Immature natural killer cell (primary cell): Measurements from ENCODE around the gene SHTN1. TPM values are rescaled to one million over a fixed set of nuclear protein-coding genes. Genes with fewer than 3 reads are reported as not detected.

Source experiments
- DNase-seq, 3 donors: peaks; one replicate each; pipeline ENCODE4 v3.0.0; 2022; ENCODE audit warnings: mixed read lengths in 1 of 3
- H3K27ac Mint-ChIP-seq, 6 donors: one replicate each; pipeline ENCODE4 v1.8.0; 2020; ENCODE audit warnings: mixed read lengths in 6 of 6, mild to moderate bottlenecking in 5 of 6, inconsistent platforms in 4 of 6, moderate library complexity in 3 of 6
- H3K27me3 Mint-ChIP-seq, 3 donors: one replicate each; pipeline ENCODE4 v1.8.0; 2020 to 2021; ENCODE audit warnings: low read depth in 3 of 3, mild to moderate bottlenecking in 3 of 3, mixed read lengths in 3 of 3, moderate library complexity in 3 of 3, inconsistent platforms in 1 of 3
- H3K36me3 Mint-ChIP-seq, 3 donors: one replicate each; pipeline ENCODE4 v1.8.0; 2020; ENCODE audit warnings: mixed read lengths in 3 of 3, inconsistent platforms in 2 of 3, mild to moderate bottlenecking in 2 of 3
- H3K4me1 Mint-ChIP-seq, 2 donors: one replicate each; pipeline ENCODE4 v1.8.0; 2020; ENCODE audit warnings: inconsistent platforms in 2 of 2, mild to moderate bottlenecking in 2 of 2, mixed read lengths in 2 of 2, moderate library complexity in 1 of 2
- H3K4me3 Mint-ChIP-seq, 5 donors: one replicate each; pipeline ENCODE4 v1.8.0; 2020; ENCODE audit warnings: mild to moderate bottlenecking in 5 of 5, mixed read lengths in 5 of 5, inconsistent platforms in 3 of 5, moderate library complexity in 3 of 5
- H3K9me3 Mint-ChIP-seq, 6 donors: one replicate each; pipeline ENCODE4 v1.8.0; 2020; ENCODE audit warnings: mild to moderate bottlenecking in 6 of 6, mixed read lengths in 6 of 6, inconsistent platforms in 4 of 6, moderate library complexity in 3 of 6
- polyA plus RNA-seq, 3 donors: library from polyadenylated mRNA; unstranded; fragments of 300-500 nt; fragmentation: Illumina TruSeq; gene quantifications; one replicate each; pipeline ENCODE4 v1.2.3, GENCODE V29; 2021

SHTN1 gene
- polyA plus RNA-seq, 3 donors from 2014 or later: 0.28 to 0.66 (median 0.55) TPM

DNA sequence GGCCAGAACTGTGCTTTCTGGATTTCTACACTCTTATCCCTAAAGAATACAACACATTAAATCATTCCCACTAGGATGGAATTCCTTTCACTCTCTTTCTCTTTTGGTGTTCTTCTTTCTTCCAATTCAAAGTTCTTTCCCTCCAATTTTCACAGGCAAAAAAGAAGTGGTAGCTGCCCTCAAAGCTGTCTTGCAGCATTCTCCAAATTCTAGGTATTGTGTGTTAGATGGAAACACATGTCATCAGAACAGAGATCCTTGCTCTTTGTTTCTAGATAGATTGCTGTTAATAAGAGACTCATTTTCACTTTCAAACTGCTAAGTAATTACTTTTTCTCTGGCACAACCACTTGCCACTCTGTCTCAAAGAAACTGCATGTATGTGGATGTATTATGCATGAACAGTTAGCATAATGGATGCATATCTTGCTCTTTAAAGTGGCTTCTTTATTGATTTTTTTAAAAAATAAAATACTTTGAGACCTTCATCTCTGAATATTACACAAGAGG, 31.0 kb downstream of the SHTN1 start:
- Mint-ChIP-seq H3K4me1 (no peaks in the 10 kb centered on the region), H3K27me3 (no peaks in the 10 kb centered on the region), H3K4me3 (no peak overlapping the region), H3K9me3 (no peaks in the 10 kb centered on the region), H3K27ac (no peak overlapping the region), H3K36me3 (no peaks in the 10 kb centered on the region)
- DNase-seq: no peak

- Mint-ChIP-seq H3K36me3 (no peaks in the 10 kb centered on the region), H3K27ac (no peak overlapping the region), H3K4me3 (no peak overlapping the region), H3K9me3 (no peaks in the 10 kb centered on the region), H3K27me3 (no peaks in the 10 kb centered on the region), H3K4me1 (no peaks in the 10 kb centered on the region)
- no peak for DNase-seq
Observed at GRCh38 chr10:116973371-116973905, 31.5 kb downstream of the SHTN1 start.

GRCh38 chr10:116972131-116972530, 32.9 kb downstream of the SHTN1 start:
- Mint-ChIP-seq H3K27ac (no peak overlapping the region), H3K9me3 (no peaks in the 10 kb centered on the region), H3K36me3 (no peaks in the 10 kb centered on the region), H3K27me3 (no peaks in the 10 kb centered on the region), H3K4me3 (no peak overlapping the region), H3K4me1 (no peaks in the 10 kb centered on the region)
- no peak for DNase-seq

- Mint-ChIP-seq H3K36me3 (no peaks in the 10 kb centered on the region), H3K4me3 (no peak overlapping the region), H3K27ac (no peak overlapping the region), H3K27me3 (no peaks in the 10 kb centered on the region), H3K9me3 (no peaks in the 10 kb centered on the region), H3K4me1 (no peaks in the 10 kb centered on the region)
- no peak for DNase-seq
Observed at GRCh38 chr10:116970050-116970449, 34.9 kb downstream of the SHTN1 start.

GRCh38 chr10:116968331-116968730, 36.7 kb downstream of the SHTN1 start:
- H3K27ac Mint-ChIP-seq: no peak overlapping the region
- H3K27me3 Mint-ChIP-seq: no peaks in the 10 kb centered on the region
- no peak overlapping the region for H3K4me3 Mint-ChIP-seq
- no peaks in the 10 kb centered on the region for H3K36me3 Mint-ChIP-seq
- no peak for DNase-seq
- no peaks in the 10 kb centered on the region for H3K4me1 Mint-ChIP-seq
- peaks cover 0 to 8% (median 0%) of the 10 kb centered on the region in 6 donors for H3K9me3 Mint-ChIP-seq

DNA sequence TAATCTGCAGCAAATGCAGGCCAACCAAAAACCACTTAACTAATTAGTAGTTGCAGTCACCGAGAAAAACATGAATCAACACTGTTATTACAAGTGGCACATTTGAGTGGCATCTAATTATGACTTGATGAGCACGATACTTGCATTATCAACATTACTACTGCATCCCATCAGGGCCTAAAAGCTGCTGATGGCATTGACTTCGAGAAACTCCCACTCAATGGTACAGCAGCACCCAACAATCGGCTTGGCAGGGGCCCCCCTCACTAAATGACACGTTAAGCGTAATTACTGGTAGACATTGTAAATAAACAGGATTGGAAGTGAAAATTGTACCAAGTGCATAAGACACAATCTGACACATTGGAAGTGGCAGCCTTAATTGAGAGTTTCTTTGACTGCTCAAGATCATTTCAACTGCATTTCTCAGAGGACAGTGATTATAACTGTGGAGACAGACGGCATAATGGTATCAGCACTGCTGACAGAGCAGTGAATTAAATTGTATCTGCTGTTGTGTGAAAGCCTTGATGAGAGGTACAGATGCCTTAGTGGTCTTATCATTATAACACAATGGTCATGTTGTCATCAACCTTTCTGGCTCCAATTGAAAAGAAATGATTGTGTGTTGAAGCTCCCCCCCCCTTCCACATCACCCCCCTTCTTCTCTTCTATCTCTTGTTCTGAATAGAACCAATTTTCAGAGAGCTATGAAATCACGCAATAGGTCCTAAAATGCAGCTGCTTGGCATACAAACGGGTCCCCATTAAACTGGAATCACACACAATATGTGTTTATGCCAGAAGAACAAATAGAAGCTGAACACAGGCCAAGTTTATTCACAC, 43.4 kb downstream of the SHTN1 start:
- Mint-ChIP-seq H3K27ac (no peak overlapping the region), H3K27me3 (no peaks in the 10 kb centered on the region), H3K4me3 (no peak overlapping the region), H3K9me3 (peaks cover 0 to 8% (median under 1%) of the 10 kb centered on the region in 6 donors), H3K4me1 (no peaks in the 10 kb centered on the region), H3K36me3 (no peaks in the 10 kb centered on the region)
- DNase-seq: no peak

- H3K4me1 Mint-ChIP-seq: no peaks in the 10 kb centered on the region
- no peak overlapping the region for H3K4me3 Mint-ChIP-seq
Observed at GRCh38 chr10:116960066-116960776, 44.8 kb downstream of the SHTN1 start.

GRCh38 chr10:116952729-116953128, 52.3 kb downstream of the SHTN1 start:
- H3K27ac Mint-ChIP-seq: no peak overlapping the region
- no peak for DNase-seq
- no peaks in the 10 kb centered on the region for H3K4me1 Mint-ChIP-seq
- H3K4me3 Mint-ChIP-seq: no peak overlapping the region
- peaks cover 0 to 5% (median 0%) of the 10 kb centered on the region in 3 donors for H3K27me3 Mint-ChIP-seq
- H3K36me3 Mint-ChIP-seq: no peaks in the 10 kb centered on the region
- H3K9me3 Mint-ChIP-seq: peaks cover 0 to 7% (median 0%) of the 10 kb centered on the region in 6 donors

More at GRCh38 chr10:116960066-116960776, 44.8 kb downstream of the SHTN1 start:
- H3K9me3 Mint-ChIP-seq: peaks cover 0 to 12% (median under 1%) of the 10 kb centered on the region in 6 donors
- no peak for DNase-seq
- H3K27me3 Mint-ChIP-seq: peaks cover 0 to 3% (median 0%) of the 10 kb centered on the region in 3 donors
- no peak overlapping the region for H3K27ac Mint-ChIP-seq
- no peaks in the 10 kb centered on the region for H3K36me3 Mint-ChIP-seq

GRCh38 chr10:116948530-116948870, 56.5 kb downstream of the SHTN1 start:
- no peak for DNase-seq
- H3K36me3 Mint-ChIP-seq: no peaks in the 10 kb centered on the region
- H3K4me1 Mint-ChIP-seq: no peaks in the 10 kb centered on the region
- H3K27ac Mint-ChIP-seq: no peak overlapping the region
- no peak overlapping the region for H3K4me3 Mint-ChIP-seq
- H3K9me3 Mint-ChIP-seq: peaks cover 0 to 3% (median 0%) of the 10 kb centered on the region in 6 donors
- H3K27me3 Mint-ChIP-seq: peaks cover 0 to 2% (median under 1%) of the 10 kb centered on the region in 3 donors

GRCh38 chr10:116947841-116948529, 57.0 kb downstream of the SHTN1 start:
- Mint-ChIP-seq H3K9me3 (peaks cover 0 to 5% (median 0%) of the 10 kb centered on the region in 6 donors), H3K36me3 (no peaks in the 10 kb centered on the region), H3K4me1 (no peaks in the 10 kb centered on the region), H3K4me3 (no peak overlapping the region), H3K27ac (no peak overlapping the region), H3K27me3 (peaks cover 0 to 3% (median 2%) of the 10 kb centered on the region in 3 donors)
- DNase-seq: no peak

DNA sequence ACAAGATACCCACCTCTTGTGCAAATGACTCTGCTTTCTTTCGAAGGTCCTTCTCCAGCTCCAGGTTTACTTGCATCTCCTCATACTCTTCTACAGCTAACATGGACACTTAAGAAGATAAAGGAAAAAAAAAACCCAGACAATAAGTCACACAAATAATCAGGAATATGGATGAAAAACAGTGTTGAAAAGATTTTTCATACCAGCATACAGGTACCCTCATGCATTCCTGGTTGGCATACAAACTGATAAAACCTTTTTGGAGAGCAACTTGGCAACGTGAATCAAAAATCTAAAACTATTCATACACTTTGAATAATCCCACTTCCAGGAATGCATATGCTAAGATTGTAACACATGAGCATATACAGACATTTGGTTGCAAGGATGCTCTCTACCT, 60.1 kb downstream of the SHTN1 start:
- no peak for DNase-seq
- peaks cover 0 to 5% (median 2%) of the 10 kb centered on the region in 3 donors for H3K27me3 Mint-ChIP-seq
- no peaks in the 10 kb centered on the region for H3K36me3 Mint-ChIP-seq
- H3K9me3 Mint-ChIP-seq: peaks cover 0 to 5% (median 0%) of the 10 kb centered on the region in 6 donors
- H3K4me1 Mint-ChIP-seq: no peaks in the 10 kb centered on the region
- H3K4me3 Mint-ChIP-seq: no peak overlapping the region
- no peak overlapping the region for H3K27ac Mint-ChIP-seq

- H3K4me3 Mint-ChIP-seq: no peak overlapping the region
Observed at GRCh38 chr10:116931806-116932205, 73.2 kb downstream of the SHTN1 start.

GRCh38 chr10:116926426-116926825, 78.6 kb downstream of the SHTN1 start:
- no peak overlapping the region for H3K27ac Mint-ChIP-seq
- H3K27me3 Mint-ChIP-seq: peaks cover 0 to 3% (median 0%) of the 10 kb centered on the region in 3 donors
- no peak for DNase-seq
- no peaks in the 10 kb centered on the region for H3K36me3 Mint-ChIP-seq
- H3K9me3 Mint-ChIP-seq: no peaks in the 10 kb centered on the region
- H3K4me1 Mint-ChIP-seq: no peaks in the 10 kb centered on the region
- H3K4me3 Mint-ChIP-seq: no peak overlapping the region

More at GRCh38 chr10:116931806-116932205, 73.2 kb downstream of the SHTN1 start:
- H3K4me1 Mint-ChIP-seq: no peaks in the 10 kb centered on the region
- H3K27me3 Mint-ChIP-seq: peaks cover 0 to 3% (median 0%) of the 10 kb centered on the region in 3 donors
- H3K27ac Mint-ChIP-seq: no peak overlapping the region
- H3K9me3 Mint-ChIP-seq: peaks cover 0 to 9% (median 2%) of the 10 kb centered on the region in 6 donors
- no peak for DNase-seq
- no peaks in the 10 kb centered on the region for H3K36me3 Mint-ChIP-seq
